Right forelimb (tissue), 1 donor: ENCODE results near the gene DOK1.

Experiments
- DNase-seq: peaks from one replicate; pipeline ENCODE4 v3.0.0-alpha.2; 2018

Gene DOK1

DNA sequence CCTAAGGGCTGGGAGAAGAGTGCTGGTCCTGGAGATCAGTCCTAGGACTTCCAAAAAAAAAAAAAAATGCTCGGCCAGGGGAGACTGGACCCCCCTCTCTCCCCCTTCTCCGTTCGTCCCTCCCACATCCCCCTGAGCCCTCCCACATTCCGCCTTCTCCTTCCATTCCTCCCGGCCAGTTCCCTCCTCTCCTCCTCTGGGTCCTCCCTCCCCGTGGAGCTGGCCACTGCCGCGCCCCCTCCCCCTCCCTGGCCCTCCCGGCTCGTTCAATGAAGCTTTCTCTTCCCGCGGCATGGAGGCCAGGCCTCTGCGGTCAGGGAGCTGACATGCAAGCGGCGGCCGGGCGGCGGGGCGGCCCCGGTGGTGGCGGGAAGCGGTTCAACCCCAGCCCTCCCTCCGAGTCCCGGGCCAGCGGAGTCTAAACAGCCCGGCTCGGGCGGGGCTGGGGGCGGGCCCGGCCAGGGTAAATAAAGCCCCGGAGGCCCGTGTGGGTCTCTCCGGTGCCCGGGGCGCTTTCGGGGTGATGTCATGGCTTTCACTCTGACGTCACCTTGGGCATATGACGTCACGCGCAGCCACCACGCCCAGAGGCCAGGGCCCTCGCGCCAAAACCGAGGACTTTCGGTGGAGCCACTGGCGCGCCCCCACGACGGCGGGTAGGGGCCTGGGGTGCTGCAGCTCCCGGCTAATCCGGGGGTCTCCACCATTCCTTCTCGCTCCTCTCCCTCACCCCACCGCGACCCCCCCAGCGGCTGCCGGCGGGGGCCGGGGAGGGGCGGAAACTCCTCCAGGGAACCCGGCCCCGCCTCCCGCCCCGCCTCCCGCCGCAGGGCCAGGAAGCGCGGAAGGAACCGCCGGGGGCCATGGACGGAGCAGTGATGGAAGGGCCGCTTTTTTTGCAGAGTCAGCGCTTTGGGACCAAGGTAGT is at the start of gene DOK1, which contains the start of gene LOXL3:
TSS of gene DOK1 (plus strand) at position 829 of the 928 bp plus-strand sequence. CDS start at position 864, 35 bp downstream.
TSS of gene LOXL3 (minus strand) at position 51 of the 928 bp plus-strand sequence. CDS start 1,308 bp downstream, outside the sequence.
- DNase-seq = peak; percentile 92

GRCh38 chr2:74505448-74506246 is 48.9 kb upstream of the DOK1 start:
- no peak for DNase-seq

DNA sequence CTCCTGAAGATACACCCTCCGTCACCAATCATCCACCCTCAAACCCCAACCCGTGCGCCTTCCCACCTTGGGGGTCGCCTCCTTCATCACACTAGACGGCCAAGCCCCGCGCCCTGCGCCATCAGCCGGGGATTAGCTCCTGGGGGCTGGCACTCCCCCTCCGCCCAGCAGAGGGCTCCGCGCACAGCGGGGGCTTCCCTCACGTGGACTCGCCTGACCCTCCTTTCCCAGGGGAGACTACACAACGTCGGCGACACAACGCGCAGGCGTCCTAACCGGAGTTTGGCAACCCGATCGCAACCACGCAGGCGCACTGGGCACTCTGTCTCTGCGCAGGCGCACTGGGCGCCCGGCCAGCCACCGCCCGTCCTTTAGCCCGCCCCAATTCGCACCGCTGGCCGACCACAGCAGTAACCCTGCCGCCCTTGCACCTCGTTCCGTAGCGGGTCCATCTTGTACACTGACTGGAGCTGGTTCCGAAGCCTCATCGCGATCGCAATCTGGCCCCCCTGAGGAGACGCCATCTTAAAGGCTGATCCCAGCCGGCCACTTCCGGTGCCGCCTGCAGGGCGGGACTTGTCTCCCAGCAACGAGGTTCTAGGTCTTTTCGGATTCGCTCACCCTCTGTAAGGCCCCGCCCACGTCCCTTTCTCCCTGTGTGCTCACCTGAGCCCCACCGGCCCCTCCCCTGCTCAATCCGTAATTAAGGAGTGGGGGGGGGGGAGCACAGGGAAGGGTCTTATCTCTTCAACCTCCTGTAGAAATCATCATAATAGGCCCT is 47.2 kb upstream of the DOK1 start, which contains the start of gene PCGF1:
TSS of gene PCGF1 (minus strand) at position 551 of the 781 bp plus-strand sequence. CDS start at position 524, 27 bp downstream.
- DNase-seq = peak; percentile 99

DNA sequence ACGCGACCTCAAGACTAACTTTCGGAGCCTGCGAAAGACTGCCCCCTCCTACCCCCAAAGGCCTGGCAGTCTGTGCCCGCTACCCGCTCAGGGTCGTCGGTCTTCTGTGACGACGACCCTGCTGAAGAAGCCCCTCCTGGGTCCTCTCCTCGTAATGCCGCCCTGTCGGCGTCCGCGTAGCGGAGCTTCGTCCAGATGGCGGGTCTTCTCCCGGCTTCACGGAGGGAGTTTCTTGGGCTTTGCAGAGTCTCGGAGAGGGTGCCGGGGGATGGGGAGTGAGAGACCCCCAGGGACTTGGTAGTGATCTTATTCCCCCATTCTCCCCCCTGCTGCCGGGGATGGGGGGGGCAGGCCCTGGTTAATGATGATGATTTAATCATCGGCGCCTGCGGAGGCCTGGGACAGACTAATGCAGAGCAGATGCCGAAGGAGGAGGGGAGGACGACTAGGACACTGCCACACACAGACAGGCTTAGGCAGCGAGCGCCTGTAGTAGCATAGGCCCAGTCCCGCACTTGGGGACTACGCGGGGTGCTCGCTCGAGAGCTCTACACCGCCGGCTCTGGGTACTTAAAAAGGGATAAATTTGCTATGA is 46.5 kb upstream of the DOK1 start:
- peak; percentile 67 for DNase-seq

- no peak for DNase-seq
Measured at GRCh38 chr2:74510272-74510671, 44.2 kb upstream of the DOK1 start.

GRCh38 chr2:74511104-74511989 is 43.2 kb upstream of the DOK1 start:
- DNase-seq = no peak

DNA sequence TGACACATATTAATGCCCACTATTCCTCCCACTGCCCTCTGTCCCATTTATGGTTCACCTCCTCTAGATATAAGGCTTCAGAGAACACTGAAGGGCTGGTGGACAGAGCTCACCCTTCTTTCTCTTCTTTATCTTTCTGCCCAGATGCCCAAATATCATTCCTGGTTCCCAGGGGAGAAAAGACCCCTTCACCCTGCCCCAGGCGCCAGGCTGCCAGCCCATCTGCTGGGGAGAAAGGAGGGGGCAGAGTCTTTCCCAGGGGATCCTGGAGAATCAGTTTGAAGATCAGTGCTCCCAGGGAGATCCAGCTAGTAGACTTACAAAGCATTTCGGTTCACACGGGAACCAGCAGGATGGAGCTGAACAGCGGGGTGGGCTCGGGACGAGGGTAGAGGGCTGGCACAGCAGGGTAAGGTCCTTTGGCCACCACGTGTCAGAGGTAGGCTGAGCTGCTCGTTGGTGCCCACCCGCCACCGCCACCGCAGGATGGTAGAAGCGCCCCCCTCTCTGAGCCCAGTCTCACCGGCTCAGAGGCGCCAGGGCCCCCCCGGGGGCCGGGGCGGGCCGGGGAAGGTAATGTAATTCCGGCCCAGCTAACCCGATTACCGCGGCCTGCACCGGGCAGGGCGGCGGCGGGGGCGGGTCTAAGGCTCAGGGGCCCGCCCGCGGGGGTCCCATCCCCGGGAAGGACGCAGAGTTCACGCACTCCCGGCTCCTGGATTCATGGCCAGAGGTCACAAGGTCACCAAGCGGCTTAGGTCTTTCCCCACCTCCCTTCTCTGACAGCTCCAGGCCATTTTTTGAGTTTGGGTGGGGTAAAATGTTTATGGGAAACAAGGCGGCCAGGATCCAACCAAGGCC is 41.5 kb upstream of the DOK1 start:
- no peak for DNase-seq

DNA sequence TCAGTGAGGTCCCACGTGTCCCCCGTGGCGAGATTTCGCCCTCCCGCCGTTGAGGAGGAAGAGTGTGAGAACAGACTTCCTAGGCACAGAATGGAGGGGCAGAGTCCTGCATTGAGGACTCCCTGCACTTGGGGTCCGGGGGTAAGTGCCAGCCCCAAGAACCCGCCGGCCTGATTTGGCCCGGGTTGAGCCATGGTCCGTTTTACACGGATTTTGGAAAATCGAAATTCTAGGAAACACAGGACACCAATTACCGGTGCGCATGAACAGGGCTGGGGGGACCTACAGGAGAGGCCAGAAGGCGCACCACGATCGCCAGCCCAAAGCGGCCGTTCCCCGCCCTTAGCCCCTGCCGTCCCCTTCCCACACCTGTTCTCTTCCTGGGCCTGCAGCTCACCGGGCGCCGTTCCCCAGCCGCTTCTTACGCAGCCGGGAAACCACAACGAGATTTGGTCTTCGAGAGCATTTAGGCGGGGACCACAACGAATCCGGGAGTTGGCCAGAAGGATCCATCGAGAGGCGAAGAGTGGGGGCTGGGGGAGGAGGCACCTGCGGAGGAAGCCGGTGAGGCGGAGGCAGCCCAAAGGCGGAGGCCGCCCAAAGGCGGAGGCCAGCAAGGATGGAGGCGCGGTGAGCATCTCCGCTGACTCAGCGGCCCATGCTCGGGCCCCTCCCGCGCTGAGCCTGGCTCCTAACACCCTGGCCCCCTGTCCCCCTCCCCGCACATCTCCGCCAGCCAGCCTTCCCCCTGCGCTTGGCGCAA is 40.7 kb upstream of the DOK1 start:
- DNase-seq = no peak

- DNase-seq = no peak
Measured at GRCh38 chr2:74514368-74515270, 39.9 kb upstream of the DOK1 start, which contains the start of gene TLX2. Gene TLX2 (plus strand): TSS chr2:74514450. CDS start chr2:74514807, 357 bp downstream.

DNA sequence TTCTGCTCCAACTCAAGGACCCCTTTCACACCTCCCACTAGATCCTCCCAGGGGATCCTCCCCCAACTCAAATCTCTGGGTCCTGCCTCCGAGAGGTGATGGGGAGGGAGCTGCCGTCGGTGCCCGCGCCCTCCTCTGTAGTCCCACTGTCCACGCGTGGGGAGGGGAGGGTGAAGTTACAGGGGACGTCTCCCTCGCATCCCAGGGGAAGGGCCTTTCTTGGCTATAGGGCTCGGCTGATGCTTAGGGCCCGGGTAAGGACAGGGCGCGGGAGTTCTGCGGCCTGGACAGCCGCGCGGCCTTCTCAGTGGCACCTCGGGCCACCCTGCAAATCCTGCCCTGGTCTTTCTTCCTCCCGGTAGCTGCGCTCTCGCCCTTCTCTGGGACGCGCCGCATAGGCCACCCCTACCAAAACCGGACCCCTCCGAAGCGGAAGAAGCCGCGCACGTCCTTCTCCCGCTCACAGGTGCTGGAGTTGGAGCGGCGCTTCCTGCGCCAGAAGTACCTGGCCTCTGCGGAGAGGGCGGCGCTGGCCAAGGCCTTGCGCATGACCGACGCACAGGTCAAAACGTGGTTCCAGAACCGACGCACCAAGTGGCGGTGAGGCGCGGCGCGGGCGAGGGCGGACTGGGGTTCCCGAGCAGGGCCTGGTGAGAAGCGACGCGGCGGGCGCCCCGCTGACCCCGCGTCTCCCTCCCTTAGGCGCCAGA is 39.1 kb upstream of the DOK1 start:
- DNase-seq = no peak

- DNase-seq = peak; percentile 83
Measured at GRCh38 chr2:74515981-74516633, 38.4 kb upstream of the DOK1 start.

- no peak for DNase-seq
Measured at GRCh38 chr2:74516650-74517049, 37.9 kb upstream of the DOK1 start.

DNA sequence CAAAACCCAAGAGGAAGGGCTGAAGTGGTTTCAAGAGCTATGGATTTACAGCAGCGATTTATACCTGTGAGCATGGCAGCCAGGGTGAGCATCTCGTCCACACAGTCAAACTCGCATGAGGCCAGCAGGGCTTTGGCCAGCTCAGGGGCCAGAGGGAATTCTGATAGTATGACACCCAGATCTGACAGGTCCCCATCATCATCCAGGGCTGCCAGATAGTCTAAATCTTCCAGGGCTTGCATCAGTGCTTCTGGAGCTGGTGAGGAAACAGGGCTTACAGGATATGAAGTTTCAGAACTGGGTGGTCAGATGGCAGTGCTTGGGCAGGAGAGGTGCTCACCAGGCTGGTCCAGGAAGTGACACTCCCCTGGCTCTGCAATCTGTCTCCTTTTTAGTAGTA is 32.0 kb upstream of the DOK1 start:
- DNase-seq = no peak

DNA sequence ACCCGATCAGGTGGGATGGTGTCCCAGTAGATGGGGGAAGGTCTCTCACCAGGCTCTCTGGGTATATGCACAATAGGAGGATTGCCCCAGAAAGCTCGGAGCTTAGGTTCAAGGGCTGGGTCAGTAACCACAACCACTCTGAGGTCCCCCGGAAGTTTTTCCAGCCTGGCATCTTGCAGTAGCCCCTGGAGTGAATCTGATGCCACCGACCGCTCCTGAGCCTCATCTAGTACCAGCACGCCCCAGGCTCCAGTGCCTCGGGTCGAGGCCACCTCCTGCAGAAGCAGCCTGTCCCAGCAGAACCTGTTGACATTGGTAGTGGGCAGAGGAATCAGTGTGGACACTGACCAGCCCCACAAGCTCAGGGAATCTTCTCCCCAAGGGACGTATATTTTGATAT is 30.5 kb upstream of the DOK1 start:
- no peak for DNase-seq

GRCh38 chr2:74524955-74525716 is 29.4 kb upstream of the DOK1 start:
- DNase-seq = no peak
